ENCODE data around the gene SYT3. TPM values are rescaled to one million over a fixed set of nuclear protein-coding genes. Genes with fewer than 3 reads are reported as not detected.

Gene SYT3
- total RNA-seq, 2 donors from 2014 or later: not detected

- H3K27ac ChIP-seq: no peak overlapping the region
- no peaks in the 10 kb centered on the region for H3K4me1 ChIP-seq (ENCODE audit: control insufficient read depth in 1 of 2, low read depth in 2 of 2)
- DNase-seq (ENCODE audit: low spot score): no peak
- no peak for ATAC-seq (ENCODE audit: insufficient number of reproducible peaks, low FRiP score, low read depth)
- no peaks in the 10 kb centered on the region for H3K27me3 ChIP-seq (replicated peaks; ENCODE audit: insufficient read depth)
- no peaks in the 10 kb centered on the region for H3K36me3 ChIP-seq
- no peaks in the 10 kb centered on the region for H3K9me3 ChIP-seq
- H3K4me3 ChIP-seq: no peak overlapping the region
- TF ChIP-seq CTCF (IDR thresholded peaks at IDR 0.05): no peak
Observed at GRCh38 chr19:50646074-50646807, 6.6 kb upstream of the SYT3 start.

GRCh38 chr19:50645107-50645506 lies 5.4 kb upstream of the SYT3 start:
- no peak for TF ChIP-seq CTCF (IDR thresholded peaks at IDR 0.05)
- DNase-seq (ENCODE audit: low spot score) (no peak), ATAC-seq (ENCODE audit: insufficient number of reproducible peaks, low FRiP score, low read depth) (no peak)
- H3K36me3 ChIP-seq: no peaks in the 10 kb centered on the region
- no peaks in the 10 kb centered on the region for H3K4me1 ChIP-seq (ENCODE audit: control insufficient read depth in 1 of 2, low read depth in 2 of 2)
- no peak overlapping the region for H3K4me3 ChIP-seq
- no peaks in the 10 kb centered on the region for H3K27me3 ChIP-seq (replicated peaks; ENCODE audit: insufficient read depth)
- no peak overlapping the region for H3K27ac ChIP-seq
- H3K9me3 ChIP-seq: no peaks in the 10 kb centered on the region

GRCh38 chr19:50644315-50644915 lies 4.7 kb upstream of the SYT3 start:
- H3K4me3 ChIP-seq: no peak overlapping the region
- no peaks in the 10 kb centered on the region for H3K9me3 ChIP-seq
- ATAC-seq (ENCODE audit: insufficient number of reproducible peaks, low FRiP score, low read depth) (no peak), DNase-seq (ENCODE audit: low spot score) (no peak)
- no peaks in the 10 kb centered on the region for H3K27me3 ChIP-seq (replicated peaks; ENCODE audit: insufficient read depth)
- H3K36me3 ChIP-seq: no peaks in the 10 kb centered on the region
- H3K4me1 ChIP-seq (ENCODE audit: control insufficient read depth in 1 of 2, low read depth in 2 of 2): no peaks in the 10 kb centered on the region
- H3K27ac ChIP-seq: no peak overlapping the region
- no peak for TF ChIP-seq CTCF (IDR thresholded peaks at IDR 0.05)

- no peaks in the 10 kb centered on the region for H3K9me3 ChIP-seq
- ATAC-seq (ENCODE audit: insufficient number of reproducible peaks, low FRiP score, low read depth) (no peak), DNase-seq (ENCODE audit: low spot score) (no peak)
- H3K27ac ChIP-seq: no peak overlapping the region
- no peaks in the 10 kb centered on the region for H3K36me3 ChIP-seq
- H3K27me3 ChIP-seq (replicated peaks; ENCODE audit: insufficient read depth): no peaks in the 10 kb centered on the region
- H3K4me3 ChIP-seq: no peak overlapping the region
- no peak for TF ChIP-seq CTCF (IDR thresholded peaks at IDR 0.05)
- H3K4me1 ChIP-seq (ENCODE audit: control insufficient read depth in 1 of 2, low read depth in 2 of 2): no peaks in the 10 kb centered on the region
Observed at GRCh38 chr19:50640368-50640767, 687 bp upstream of the SYT3 start.

- no peak for TF ChIP-seq CTCF (IDR thresholded peaks at IDR 0.05)
- no peak for ATAC-seq (ENCODE audit: insufficient number of reproducible peaks, low FRiP score, low read depth)
- no peak overlapping the region for H3K4me3 ChIP-seq
- H3K4me1 ChIP-seq (ENCODE audit: control insufficient read depth in 1 of 2, low read depth in 2 of 2): no peaks in the 10 kb centered on the region
- no peak overlapping the region for H3K27ac ChIP-seq
- H3K27me3 ChIP-seq (replicated peaks; ENCODE audit: insufficient read depth): no peaks in the 10 kb centered on the region
- no peak for DNase-seq (ENCODE audit: low spot score)
- H3K36me3 ChIP-seq: no peaks in the 10 kb centered on the region
- peaks cover 12% of the 10 kb centered on the region for H3K9me3 ChIP-seq
Observed at GRCh38 chr19:50638600-50638999, 1.1 kb downstream of the SYT3 start.

Measured in thoracic aorta (tissue), 2 donors.